GM18507 (cell line): Measurements from ENCODE around the gene HOMER2.
"Not testable (repeated sequence)": the region's sequence is repeated elsewhere in the genome, so short reads cannot be mapped to it uniquely, and the experiment has no call there.

Source experiments
- DNase-seq: peaks from one replicate; pipeline ENCODE4 v3.0.0; 2011; ENCODE audit warnings: low read depth; ENCODE audit not compliant: insufficient read length; ENCODE audit errors: extremely low spot score
- FAIRE-seq: peaks from 2 replicates; lab custom pipeline; 2011; peaks lifted over from hg19 to GRCh38; lab: Jason Lieb, UNC

Gene HOMER2

DNA sequence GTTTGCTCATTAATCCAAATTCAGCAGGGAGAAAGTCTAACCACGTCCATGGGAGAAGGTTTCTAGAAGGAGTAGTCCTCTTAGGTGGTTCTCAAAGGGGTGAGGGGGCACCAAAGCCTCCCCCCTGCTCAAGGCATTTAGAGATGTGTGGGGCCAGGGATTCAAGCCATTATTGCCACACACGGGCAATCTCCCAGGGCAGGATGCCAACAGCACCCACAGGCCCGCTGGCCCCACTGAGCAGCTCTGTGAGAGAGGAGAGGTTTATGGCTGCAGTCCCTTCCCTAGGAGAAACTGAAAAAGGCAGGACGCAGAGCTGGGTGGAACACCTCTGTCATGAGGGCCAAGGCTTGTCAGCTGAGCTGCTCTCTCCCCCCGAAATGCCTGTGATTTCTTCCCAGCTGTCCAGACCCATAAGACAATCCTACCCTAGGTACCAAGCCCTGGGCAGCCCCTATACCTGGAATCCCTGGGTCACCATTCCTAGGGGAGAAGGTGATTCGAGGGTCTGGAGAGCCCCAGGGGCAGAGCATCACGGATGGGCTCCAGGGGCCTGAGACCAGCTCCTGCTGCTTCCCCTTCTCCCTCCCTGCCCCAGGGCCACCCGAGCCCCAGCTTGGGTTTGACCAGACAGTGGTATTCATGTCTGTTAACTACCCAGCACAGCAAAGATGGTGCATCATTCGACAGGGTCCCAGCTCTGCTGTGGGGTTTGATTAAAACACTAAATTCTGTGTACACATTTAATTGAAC lies 104.1 kb downstream of the HOMER2 start:
- DNase-seq = no peak
- FAIRE-seq = no peak

DNA sequence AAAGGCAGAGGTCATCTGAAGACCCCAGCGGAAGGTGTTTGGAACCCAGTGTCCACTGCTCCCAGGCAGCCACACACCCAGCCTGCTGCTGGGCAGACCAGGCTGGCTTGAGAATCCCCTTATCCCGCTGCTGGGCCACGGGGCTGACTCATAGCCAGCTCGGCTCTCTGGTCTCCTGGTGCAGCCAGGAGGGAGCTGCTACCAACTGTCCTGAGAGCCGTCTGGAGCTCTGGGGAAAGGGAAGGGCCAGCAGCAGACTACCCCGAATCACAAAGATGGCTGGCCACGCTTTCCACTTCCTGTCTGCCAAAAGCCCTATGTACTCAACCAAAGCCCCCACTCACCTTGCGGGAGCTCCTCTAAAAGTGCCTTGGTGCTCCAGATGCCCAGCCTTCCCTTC lies 104.8 kb downstream of the HOMER2 start:
- DNase-seq = no peak
- no peak for FAIRE-seq

DNA sequence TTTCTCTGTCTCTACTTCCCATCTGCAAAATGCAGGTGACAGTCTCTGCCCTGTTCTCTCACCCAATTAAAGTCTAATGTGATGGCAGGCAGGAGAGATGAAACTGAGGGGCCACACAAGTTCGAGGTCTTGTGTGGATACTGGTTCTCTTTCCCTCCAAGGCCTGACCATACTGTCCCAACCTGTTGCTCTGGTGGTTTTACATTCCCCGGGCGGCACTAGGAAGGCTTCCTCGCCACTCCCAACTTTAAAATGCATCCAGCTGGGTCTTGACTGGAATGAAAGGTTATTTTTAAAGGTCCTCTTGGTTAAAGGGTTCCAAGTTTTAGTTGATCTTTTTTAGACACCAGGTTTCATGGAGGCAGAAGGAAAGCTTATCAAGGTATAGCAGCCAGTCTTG lies 105.9 kb downstream of the HOMER2 start:
- no peak for FAIRE-seq

DNA sequence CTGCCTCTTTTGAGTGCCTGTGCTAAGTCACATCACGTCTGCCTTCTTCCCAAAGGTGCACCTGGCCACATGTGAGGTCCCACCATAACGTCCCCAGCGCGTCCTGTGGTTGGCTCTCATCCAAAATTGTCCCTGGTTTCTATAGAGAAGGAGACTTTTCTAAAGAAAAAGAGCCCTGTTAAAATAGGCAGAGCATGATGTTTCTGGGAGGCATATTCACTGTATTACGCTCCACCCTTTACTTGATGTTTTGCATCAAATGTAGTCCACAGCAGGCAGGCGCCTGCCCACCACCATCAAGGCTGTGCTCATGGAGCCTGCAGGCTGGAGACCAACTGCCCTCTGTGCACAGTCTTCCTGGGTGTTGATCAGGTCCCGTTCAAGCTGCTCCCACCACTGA lies 106.8 kb downstream of the HOMER2 start:
- FAIRE-seq = no peak
- no peak for DNase-seq

More for the DNA sequence above, 105.9 kb downstream of the HOMER2 start:
- no peak for DNase-seq

DNA sequence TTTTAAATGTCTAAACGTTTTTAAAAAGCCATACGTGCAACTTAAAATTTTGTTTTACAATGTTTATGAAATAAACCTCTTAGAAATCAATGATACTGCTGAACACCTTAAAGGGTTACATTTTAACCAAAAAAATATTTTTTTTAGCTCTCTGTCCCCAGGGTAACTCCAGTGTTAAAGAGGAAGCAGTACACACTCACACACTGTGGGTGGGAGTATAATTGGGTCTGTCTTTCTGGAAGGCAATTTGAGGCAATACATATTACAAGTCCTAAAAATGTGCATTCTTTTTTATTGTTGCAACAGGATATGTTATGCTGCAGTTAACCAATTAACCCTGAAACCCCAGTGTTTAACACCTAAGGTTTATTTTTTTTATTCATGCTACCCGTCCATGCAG lies 109.0 kb downstream of the HOMER2 start:
- FAIRE-seq (no peak), DNase-seq (no peak)

DNA sequence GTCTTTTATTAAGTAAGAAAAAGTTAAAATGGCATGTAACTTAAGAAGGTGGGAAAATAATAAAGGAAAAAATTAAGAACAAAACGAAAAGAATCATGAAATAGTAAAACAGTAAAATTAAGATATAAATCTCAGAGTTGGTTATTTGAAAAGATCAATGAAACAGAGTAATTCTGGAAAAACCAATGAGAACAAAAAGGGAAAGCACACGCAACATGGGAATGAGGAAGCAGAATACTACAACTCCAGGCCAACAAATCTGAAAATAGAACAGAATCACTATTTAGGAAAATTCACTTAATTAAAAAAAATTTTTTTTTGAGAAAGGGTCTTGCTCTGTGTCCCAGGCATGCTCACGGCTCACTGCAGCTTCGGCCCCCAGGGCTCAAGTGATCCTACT lies 112.4 kb downstream of the HOMER2 start:
- no peak for FAIRE-seq
- DNase-seq = no peak

DNA sequence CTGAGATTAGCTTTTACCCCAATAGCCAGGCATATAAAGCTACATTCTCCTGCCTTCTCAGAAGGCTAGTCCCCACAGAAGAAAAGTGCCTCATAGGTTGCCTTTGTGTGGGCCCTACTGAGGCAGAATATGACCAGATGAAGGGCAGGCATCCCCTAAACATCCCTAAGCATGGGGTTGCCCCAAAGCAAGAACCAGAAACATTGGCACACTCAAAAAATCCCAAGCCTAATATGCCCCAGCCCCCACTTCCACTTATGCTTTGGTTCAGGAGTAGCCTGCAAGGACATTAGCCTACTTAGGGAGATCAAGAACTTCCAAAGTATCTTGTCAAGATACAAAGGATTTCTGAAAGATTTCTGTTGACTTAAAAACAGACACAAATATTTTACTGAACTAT lies 113.4 kb downstream of the HOMER2 start:
- no peak for DNase-seq
- FAIRE-seq = peak; percentile 15

DNA sequence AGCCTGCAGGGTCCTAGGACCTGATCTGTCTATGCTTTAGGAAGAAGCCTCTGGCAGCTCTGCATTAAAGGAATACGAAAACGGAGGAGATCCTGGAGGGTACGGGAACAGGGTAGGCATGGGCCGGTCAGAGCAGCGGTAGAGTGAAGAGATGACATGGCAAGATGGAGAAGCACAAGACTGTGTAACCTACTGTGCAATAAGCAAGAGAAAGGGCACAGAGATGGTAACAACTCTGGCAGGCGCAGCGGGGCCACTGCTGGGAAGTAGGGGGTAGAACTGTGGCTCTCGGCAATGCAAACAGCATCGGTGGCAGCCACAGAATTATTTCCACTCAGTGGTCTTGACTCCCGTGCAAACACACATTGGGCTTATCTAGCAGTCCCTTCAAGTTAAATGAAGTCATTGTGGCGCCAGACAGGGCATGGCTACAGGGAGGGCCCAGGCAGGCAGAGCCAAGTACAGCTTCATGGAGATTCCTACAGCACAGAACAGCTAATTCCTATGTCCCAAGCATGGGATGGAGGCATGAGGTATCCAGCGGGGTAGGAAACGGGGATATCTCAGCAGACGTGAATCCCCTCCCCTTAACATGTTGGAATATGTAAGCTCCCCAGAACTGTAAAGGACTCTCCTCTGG lies 114.3 kb downstream of the HOMER2 start:
- DNase-seq (no peak), FAIRE-seq (no peak)

DNA sequence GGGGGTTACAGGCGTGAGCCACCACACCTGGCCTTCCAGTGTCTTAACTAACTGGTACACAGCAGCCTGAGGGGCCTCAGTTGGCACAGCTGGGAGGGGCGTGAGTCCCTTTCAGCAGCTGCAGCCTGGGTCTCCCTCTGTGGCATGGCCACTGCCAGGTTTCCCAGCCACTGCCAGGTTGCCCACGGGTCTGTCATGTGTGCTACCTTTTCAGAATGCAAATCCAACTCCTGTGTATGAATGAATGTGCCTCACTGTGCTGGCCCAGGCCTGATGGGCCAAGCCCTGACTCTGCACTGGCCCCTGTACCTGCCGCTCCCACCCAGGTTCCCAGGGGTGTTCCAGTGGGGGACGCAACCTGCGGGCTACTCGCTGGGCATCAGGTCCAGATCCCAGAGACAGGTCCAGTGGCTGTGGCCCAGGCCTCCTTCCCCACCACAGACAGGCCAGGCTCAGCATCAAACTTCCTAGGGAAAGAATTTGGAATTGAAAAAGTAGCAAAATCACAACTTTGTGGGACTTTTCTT lies 117.1 kb downstream of the HOMER2 start:
- DNase-seq = no peak
- no peak for FAIRE-seq

DNA sequence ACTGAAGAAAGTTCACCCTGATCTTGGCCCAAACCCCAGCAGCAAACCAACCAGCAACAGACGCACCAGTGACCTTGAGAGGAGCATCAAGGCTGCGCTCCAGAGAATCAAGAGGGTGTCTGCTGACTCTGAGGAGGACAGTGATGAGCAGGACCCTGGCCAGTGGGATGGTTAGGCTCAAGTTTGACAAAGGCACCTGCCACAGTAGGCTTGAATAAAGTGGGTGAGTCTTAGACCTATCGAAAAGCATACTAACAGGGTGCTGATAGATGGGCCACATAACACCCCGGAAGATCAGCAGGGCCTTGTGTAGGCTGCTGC lies 119.2 kb downstream of the HOMER2 start:
- DNase-seq (no peak), FAIRE-seq (no peak)

DNA sequence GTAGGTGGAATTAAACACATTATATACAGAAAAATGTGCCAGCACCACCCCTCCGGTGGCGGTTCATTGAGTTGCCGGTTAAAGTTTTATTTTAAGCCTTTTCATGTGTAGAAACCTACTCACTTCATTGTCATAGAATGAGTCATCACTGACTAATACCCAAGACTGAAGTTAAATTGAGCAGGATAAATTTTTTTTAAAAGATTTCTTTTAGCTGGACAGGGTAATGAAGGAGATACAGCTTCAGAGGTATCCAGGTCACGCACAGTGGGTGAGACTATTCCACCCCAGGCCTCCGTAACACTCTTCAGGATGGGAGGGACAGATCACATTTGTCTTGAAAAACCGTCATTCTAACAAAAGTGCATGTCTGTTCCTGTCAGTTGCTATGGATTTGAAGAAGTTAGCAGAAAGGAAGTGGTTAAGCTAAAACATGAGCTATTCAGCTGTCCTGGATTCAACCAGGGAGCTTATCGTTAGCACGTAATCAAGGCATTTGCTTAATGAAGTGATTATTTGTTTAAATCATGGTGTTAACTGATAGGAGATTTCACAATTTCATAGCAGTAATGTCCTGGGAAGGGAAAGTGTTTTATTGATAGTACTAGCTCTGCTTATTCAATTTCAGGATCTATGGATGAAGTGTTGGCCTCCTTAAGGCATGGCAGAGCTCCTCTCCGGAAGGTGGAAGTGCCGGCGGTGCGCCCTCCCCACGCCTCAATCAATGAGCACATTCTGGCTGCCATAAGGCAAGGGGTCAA lies 119.7 kb downstream of the HOMER2 start:
- DNase-seq = peak; percentile 48
- peak; percentile 80 for FAIRE-seq

DNA sequence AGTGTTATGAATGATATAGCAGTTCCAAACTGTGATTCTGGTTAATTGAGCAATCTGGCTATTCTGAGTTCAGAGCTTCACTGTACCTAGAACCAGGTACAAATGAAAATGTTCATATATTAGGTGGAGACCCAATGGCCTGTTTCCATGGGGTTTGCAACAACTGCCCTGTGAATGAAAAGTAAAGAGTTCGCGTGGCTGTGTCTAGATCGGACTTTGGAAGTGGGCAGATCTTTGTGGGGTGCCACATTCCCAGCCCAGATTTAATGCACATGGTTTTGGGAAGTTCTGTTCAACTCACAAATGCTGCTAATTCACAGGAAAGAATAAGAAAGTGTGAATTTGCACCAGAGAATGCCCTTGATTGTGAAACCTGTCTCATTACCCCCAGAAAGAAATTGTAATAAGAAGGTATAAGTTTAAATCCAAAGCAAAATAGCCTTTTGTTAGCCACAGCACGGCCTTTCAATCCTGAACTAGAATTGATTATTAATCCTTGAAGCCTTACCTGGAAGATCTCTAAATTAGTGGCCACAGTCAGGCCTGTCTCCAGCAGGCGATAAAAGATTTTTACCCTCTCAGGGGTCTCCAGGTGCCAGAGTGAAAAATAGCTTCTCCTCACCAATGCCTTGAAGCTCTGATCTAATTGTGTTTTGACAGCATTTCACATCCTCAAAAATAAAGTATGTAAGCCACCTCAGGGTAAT lies 120.5 kb downstream of the HOMER2 start:
- no peak for DNase-seq
- FAIRE-seq = no peak

DNA sequence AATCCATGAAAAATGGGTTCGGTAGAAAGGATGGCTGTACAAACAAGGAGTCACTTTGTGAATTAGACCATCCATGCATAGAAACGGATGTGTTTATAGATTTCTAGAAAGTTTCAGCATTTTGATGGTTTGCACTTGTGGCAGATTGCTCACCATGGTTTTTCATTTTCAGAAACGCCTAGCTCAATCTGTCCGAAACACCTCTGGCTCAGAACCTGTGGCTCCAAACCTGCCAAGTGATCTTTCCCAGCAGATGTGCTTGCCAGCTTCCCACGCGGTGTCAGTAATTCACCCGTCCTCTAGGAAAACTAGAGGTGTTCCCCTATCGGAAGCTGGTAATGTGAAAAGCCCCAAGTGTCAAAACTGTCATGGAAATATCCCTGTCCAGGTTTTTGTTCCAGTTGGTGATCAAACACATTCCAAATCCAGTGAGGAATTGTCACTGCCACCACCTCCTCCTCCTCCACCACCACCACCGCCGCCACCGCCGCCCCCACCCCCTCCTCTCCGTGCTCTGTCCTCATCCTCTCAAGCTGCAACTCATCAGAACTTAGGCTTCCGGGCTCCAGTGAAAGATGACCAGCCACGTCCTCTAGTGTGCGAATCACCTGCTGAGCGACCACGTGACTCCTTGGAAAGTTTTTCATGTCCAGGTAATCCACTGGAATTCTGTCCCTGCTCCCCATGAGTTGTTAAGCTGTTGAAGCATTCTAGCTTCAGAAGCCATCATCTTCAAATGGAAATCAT lies 121.9 kb downstream of the HOMER2 start:
- DNase-seq = no peak
- peak; percentile 44 for FAIRE-seq

DNA sequence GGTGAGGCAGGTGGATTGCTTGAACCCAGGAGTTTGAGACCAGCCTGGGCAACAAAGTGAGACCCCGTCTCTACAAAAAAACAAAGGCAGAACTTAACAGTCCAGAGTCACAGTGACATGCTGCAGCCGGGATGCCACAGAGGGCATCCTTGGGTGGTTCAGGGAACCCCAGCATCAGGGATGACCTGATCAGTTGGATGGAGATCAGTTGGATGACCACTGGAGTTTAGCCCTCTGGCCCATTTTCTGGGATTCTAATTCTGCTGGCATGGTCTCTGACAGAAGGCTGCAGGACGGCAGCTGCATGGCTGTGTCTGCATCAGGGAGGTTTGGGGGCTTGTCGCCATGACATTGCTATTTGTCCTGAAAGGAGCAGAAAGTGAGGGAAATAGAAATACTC lies 123.3 kb downstream of the HOMER2 start:
- DNase-seq (no peak), FAIRE-seq (no peak)

DNA sequence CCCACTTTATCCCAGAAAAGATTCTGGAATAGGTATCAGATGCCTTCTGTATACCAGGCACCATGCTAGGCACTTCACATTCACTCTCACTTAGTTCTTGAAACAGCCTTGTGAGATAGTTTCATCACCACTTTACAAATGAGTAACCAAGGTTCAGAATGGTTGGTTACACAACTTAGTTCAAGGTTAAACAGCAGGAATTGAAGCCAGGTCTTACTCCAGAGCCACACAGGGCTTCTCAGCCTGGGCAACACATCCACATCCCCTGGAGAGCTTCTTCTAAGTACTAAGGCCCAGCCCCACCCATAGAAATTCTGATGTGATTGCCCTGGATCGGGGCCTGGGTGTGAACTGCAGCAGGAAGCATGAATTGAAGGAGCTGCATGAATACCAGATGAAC lies 124.4 kb downstream of the HOMER2 start:
- DNase-seq (no peak), FAIRE-seq (no peak)

DNA sequence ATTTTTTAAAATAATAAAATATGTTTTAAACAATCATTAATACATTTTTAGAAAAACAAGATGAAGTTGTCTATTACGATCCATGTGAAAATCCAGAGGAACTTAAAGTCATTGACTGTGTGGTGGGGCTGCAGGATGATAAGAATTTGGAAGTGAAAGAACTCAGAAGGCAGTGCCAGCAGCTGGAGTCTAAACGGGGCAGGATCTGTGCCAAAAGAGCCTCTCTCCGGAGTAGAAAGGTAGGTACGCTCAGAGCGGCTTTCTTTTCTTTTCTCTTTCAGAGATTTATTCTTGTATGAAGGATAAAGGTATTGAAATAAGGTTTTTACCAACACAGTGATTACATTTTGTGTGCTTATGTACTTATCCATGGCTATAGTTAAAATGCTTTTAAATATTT lies 129.5 kb downstream of the HOMER2 start:
- FAIRE-seq = no peak
- no peak for DNase-seq

DNA sequence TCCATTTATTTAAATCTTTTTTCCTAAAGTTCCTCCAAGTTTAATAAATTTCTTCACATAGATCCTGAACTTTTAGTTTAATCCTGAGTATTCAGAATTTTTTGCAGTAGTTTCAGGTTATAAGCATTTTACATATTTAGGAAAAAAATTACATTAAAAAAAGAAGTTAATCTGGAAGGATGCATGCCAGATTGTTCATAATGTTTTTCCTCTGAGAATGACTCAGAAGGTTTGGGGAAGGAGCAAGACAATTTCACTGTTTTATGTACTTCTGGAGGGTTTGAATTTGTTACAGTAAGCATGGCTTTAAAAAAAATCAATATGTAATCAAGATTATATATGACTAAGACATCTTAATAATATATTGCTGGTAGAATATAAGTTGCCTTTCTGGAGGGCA lies 130.7 kb downstream of the HOMER2 start:
- DNase-seq, FAIRE-seq: not testable (repeated sequence)

DNA sequence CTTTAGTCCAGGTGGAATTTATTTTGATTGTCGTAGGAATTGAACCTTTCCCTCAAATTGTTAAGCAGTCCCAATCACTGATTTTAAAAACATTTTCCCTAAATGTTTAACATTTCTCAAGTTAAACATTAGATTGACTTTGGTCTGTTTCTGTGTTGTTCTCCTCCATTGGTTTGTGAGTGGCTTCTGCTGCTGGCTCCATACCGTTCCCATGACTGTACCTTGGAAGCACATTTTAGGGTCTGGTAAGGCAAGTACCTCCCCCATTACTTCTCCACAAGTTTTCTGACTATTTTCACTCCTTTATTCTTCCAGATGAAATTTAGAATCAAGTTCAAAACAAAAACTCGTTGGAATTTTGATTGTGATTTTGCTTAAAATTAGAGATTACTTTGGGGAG lies 131.1 kb downstream of the HOMER2 start:
- not testable (repeated sequence) for FAIRE-seq, DNase-seq

DNA sequence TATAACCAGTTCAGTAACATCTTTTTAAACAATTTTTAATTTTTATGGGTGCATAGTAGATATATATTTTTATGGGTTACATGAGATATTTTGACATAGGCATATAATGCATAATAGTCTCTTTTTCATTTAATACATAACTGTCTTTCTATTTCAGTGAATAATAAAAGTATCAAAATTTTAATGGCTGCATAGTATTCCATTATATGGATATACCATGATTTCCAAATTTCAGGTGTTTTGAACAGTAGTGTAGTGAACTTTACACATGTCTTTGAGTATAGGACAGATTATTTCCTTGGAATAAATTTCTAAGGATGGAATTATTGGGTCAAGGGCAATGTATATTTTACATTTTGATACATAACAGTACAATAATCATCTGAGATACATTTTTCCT lies 132.4 kb downstream of the HOMER2 start:
- no peak for FAIRE-seq
- DNase-seq = no peak
